DND-41 (cell line): ENCODE measurements around the gene GPR153.

Experiments
- ATAC-seq: fragments of 200-7000 bp; cut with Tn5 transposase; 3 replicates; pipeline ENCODE4 v1.9.1; 2021; ENCODE audit warnings: low read depth; ENCODE audit not compliant: insufficient read depth
- DNase-seq: peaks from one replicate; pipeline ENCODE4 v3.0.0-alpha.2; 2020
- H2AFZ ChIP-seq: 2 replicates; pipeline ENCODE4 v1.6.0; 2012; ENCODE audit warnings: low read depth, low read length
- H3K27ac ChIP-seq: 2 replicates; pipeline ENCODE4 v1.5.1; 2012; ENCODE audit warnings: low read length, inconsistent platforms
- H3K27me3 ChIP-seq: fragments of 200-600 bp; sonication (generic); 2 replicates; pipeline ENCODE4 v1.6.0; 2012; ENCODE audit warnings: low read length, mild to moderate bottlenecking, inconsistent platforms; ENCODE audit not compliant: insufficient read depth, poor library complexity
- H3K36me3 ChIP-seq: 2 replicates; pipeline ENCODE4 v1.5.1; 2012; ENCODE audit warnings: low read length, inconsistent platforms; ENCODE audit not compliant: insufficient read depth
- H3K4me1 ChIP-seq: 2 replicates; pipeline ENCODE4 v1.5.1; 2012; ENCODE audit warnings: mild to moderate bottlenecking, low read length; ENCODE audit not compliant: insufficient read depth
- H3K4me2 ChIP-seq: 2 replicates; pipeline ENCODE4 v1.6.0; 2012; ENCODE audit warnings: mild to moderate bottlenecking, moderate library complexity, low read length, inconsistent platforms; ENCODE audit not compliant: insufficient read depth
- H3K4me3 ChIP-seq, 2 experiments: fragments of 200-600 bp in 1 of 2; shearing (Covaris generic) in 1 of 2; 2 replicates each; pipeline ENCODE4 v1.5.1; 2012 to 2016; ENCODE audit warnings: inconsistent platforms in 2 of 2, low read length in 2 of 2, mild to moderate bottlenecking in 2 of 2, low read depth in 1 of 2, moderate library complexity in 1 of 2
- H3K79me2 ChIP-seq: 2 replicates; pipeline ENCODE4 v1.6.0; 2012; ENCODE audit warnings: low read length, inconsistent platforms; ENCODE audit not compliant: insufficient read depth
- H3K9ac ChIP-seq: 2 replicates; pipeline ENCODE4 v1.6.0; 2012; ENCODE audit warnings: low read depth, mild to moderate bottlenecking, inconsistent platforms, low read length, moderate library complexity
- H3K9me3 ChIP-seq: 2 replicates; pipeline ENCODE4 v1.5.1; 2012; ENCODE audit warnings: low read length, moderate library complexity, mild to moderate bottlenecking, inconsistent platforms; ENCODE audit not compliant: insufficient read depth, severe bottlenecking
- H4K20me1 ChIP-seq: 2 replicates; pipeline ENCODE4 v1.6.0; 2012; ENCODE audit warnings: low read length; ENCODE audit not compliant: insufficient read depth
- EZH2 ChIP-seq: IDR thresholded peaks from 3 replicates; pipeline ENCODE4 v1.6.1; 2012; ENCODE audit warnings: borderline replicate concordance, low read depth, mild to moderate bottlenecking, moderate library complexity, low read length, inconsistent platforms; ENCODE audit not compliant: severe bottlenecking
- TF ChIP-seq, protein P1 (sequence below): IDR thresholded peaks from 2 replicates; pipeline ENCODE4 v1.5.1; 2012; ENCODE audit warnings: borderline replicate concordance, low read length, moderate library complexity, mild to moderate bottlenecking; ENCODE audit not compliant: poor library complexity, severe bottlenecking; ENCODE audit errors: extremely low read depth

The GPR153 gene

DNA sequence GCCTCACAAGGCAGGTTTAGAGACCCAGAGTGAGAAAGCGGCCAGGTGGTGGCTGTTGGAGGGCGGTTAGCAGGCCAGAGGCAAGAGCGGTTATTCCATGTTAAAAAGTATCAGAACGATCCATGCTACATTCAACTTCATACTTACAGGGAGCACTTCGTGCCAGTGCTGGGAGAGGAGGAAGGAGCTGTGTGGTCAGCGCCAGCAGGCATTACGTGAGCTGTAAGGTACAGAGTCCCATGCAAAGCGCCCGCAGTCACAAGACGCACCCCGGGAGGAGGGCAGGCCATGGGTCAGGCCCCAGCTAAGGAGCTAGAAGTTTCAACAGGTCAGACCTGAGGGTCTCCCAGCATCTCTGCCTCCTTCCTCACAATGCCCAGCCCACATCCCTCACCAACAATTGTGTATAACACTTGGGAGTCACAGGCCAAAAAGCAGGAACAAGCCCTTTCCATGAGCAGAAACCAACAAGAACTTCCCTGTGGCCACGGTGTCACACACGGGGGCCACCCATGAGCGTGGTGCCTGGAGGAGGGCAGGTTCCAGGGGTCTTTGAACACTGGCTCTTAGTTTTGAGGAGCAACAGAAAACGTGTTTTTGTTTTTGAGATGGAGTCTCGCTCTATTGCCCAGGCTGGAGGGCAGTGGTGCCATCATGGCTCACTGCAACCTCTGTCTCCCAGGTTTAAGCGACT is 21.8 kb upstream of the GPR153 start:
- H3K27me3 ChIP-seq = no peaks in the 10 kb centered on the region
- no peaks in the 10 kb centered on the region for H3K9me3 ChIP-seq
- H3K4me3 ChIP-seq = no peak overlapping the region
- peaks cover 77% of the 10 kb centered on the region for H3K36me3 ChIP-seq
- no peak overlapping the region for H2AFZ ChIP-seq
- no peak for DNase-seq
- H3K27ac ChIP-seq = no peak overlapping the region
- no peaks in the 10 kb centered on the region for H3K79me2 ChIP-seq
- no peak overlapping the region for H3K4me2 ChIP-seq
- no peak for TF ChIP-seq EZH2
- TF ChIP-seq, protein P1, sequence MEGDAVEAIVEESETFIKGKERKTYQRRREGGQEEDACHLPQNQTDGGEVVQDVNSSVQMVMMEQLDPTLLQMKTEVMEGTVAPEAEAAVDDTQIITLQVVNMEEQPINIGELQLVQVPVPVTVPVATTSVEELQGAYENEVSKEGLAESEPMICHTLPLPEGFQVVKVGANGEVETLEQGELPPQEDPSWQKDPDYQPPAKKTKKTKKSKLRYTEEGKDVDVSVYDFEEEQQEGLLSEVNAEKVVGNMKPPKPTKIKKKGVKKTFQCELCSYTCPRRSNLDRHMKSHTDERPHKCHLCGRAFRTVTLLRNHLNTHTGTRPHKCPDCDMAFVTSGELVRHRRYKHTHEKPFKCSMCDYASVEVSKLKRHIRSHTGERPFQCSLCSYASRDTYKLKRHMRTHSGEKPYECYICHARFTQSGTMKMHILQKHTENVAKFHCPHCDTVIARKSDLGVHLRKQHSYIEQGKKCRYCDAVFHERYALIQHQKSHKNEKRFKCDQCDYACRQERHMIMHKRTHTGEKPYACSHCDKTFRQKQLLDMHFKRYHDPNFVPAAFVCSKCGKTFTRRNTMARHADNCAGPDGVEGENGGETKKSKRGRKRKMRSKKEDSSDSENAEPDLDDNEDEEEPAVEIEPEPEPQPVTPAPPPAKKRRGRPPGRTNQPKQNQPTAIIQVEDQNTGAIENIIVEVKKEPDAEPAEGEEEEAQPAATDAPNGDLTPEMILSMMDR = no peak
- no peaks in the 10 kb centered on the region for H3K4me1 ChIP-seq
- ATAC-seq = no peak
- no peak overlapping the region for H3K9ac ChIP-seq
- peaks cover 59% of the 10 kb centered on the region for H4K20me1 ChIP-seq

DNA sequence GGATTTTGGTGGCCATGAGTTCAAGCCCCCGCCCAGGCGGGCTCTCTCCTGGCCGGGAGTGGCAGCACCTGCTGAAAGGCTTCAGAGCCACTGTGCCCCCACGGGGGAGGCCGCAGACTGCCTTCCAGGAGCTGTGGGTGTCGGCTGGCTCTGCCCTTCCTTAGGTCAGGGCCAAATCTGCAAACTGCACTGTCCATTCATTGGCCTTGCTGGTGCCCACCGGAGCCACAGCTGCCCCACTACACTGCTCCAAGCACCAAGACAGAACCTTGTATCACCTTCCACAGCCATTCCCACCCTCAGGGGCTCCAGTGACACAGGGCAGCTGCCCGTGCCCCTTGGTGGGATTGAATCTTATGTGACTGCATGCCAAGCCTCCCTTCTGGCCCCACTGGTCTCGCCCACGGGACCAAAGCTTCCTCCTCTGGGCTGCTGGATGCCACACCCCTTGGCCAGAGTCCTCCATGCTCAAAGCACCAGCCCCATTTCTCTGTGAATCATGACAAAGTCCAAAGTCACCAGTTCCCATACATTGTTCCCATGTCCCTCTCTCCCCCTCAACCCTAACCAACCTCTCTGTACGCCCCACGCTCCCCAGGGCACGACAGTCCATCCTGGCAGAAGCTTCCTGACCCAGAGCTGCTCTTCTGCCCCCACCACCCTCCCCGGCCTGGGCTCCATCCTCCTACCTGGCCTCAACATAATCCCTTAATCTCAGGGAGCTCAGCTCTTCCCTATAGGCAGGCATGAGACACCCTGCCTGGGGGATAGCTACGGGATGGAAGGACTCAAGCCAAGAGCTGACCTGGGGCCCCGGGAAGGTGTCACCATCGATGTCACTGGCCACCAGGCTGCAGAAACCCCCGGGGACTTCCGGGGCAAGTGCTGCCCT is 20.9 kb upstream of the GPR153 start:
- TF ChIP-seq, protein P1 = no peak

DNA sequence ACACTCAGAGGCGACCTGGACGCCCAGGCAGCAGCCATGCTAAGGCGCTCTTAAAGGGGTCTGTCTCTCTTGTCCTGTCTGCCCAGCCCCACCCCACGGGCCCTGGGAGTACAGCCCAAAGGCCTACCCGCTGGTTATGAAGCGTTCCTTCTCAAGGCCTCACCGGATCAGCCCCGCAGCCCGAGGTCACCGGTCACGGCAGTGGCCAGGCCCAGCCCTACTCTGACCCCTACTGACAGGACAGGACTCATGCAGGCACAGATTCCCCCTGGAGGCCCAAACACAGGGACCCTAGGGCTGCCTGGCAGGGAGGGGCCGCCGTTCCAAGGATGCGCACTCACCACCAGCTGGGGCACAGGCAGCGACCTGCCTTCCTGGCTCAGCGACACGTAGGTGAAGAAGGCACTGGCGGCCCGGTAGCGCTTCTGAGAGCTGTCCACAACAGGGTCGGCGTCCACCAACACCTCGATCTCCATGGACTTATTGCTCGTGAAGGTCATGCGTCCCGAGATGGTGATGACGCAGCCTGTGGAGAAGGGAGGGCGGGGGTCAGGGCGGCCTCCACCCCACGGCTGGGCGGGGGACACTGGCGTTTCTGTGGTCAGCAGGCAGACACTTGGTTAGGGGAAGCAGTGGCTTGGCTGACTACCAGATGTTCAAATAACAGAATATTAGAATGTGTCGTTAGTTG is 20.0 kb upstream of the GPR153 start:
- H3K9ac ChIP-seq = no peak overlapping the region
- H3K4me3 ChIP-seq = no peak overlapping the region
- H2AFZ ChIP-seq = no peak overlapping the region
- no peak for TF ChIP-seq EZH2
- TF ChIP-seq, protein P1 = peak; percentile 30
- peaks cover 71% of the 10 kb centered on the region for H3K36me3 ChIP-seq
- ATAC-seq (no peak), DNase-seq (no peak)
- no peaks in the 10 kb centered on the region for H3K79me2 ChIP-seq
- H3K9me3 ChIP-seq = no peaks in the 10 kb centered on the region
- H3K27ac ChIP-seq = no peak overlapping the region
- no peaks in the 10 kb centered on the region for H3K4me1 ChIP-seq
- no peak overlapping the region for H3K4me2 ChIP-seq
- H4K20me1 ChIP-seq = peaks cover 51% of the 10 kb centered on the region
- H3K27me3 ChIP-seq = no peaks in the 10 kb centered on the region

More for the DNA sequence above, 20.9 kb upstream of the GPR153 start:
- ATAC-seq = no peak
- H3K4me3 ChIP-seq = no peak overlapping the region
- no peak overlapping the region for H3K9ac ChIP-seq
- no peak overlapping the region for H3K27ac ChIP-seq
- H3K79me2 ChIP-seq = no peaks in the 10 kb centered on the region
- peaks cover 76% of the 10 kb centered on the region for H3K36me3 ChIP-seq
- no peaks in the 10 kb centered on the region for H3K4me1 ChIP-seq
- peaks cover 54% of the 10 kb centered on the region for H4K20me1 ChIP-seq
- DNase-seq = no peak
- H3K4me2 ChIP-seq = no peak overlapping the region
- H3K27me3 ChIP-seq = no peaks in the 10 kb centered on the region
- no peak overlapping the region for H2AFZ ChIP-seq
- H3K9me3 ChIP-seq = no peaks in the 10 kb centered on the region
